ENCODE results near the gene DDOST. TPM values are rescaled to one million over a fixed set of nuclear protein-coding genes. Genes with fewer than 3 reads are reported as not detected.
A peak's percentile ranks its signal among the peaks of the same experiment; 100 is the strongest.

DDOST gene
- total RNA-seq (121 TPM), polyA plus RNA-seq (93.0 TPM)
- long read RNA-seq, donor 1, transcript DDOST-202 (11 exons, 2,126 nt): major isoform, 10 of 10 reads
- long read RNA-seq, donor 1, partial matches to known transcripts: 0 of 10 reads
- long read RNA-seq, donor 1, other reads (novel, unspliced or antisense): 0 of 10 reads
- long read RNA-seq, donor 2, transcript DDOST-202 (11 exons, 2,126 nt): major isoform, 100 of 108 reads
- long read RNA-seq, donor 2, partial matches to known transcripts: 6 of 108 reads
- long read RNA-seq, donor 2, other reads (novel, unspliced or antisense): 0 of 108 reads
- long read RNA-seq, donor 3, transcript DDOST-202 (11 exons, 2,126 nt): major isoform, 93 of 119 reads
- long read RNA-seq, donor 3, partial matches to known transcripts: 23 of 119 reads
- long read RNA-seq, donor 3, other reads (novel, unspliced or antisense): 0 of 119 reads
- long read RNA-seq, donor 4, transcript DDOST-202 (11 exons, 2,126 nt): major isoform, 26 of 26 reads
- long read RNA-seq, donor 4, partial matches to known transcripts: 0 of 26 reads
- long read RNA-seq, donor 4, other reads (novel, unspliced or antisense): 0 of 26 reads
- long read RNA-seq, donor 5, transcript DDOST-202 (11 exons, 2,126 nt): major isoform, 107 of 138 reads
- long read RNA-seq, donor 5, partial matches to known transcripts: 27 of 138 reads
- long read RNA-seq, donor 5, other reads (novel, unspliced or antisense): 0 of 138 reads
- long read RNA-seq, donor 6, transcript DDOST-202 (11 exons, 2,126 nt): major isoform, 57 of 76 reads
- long read RNA-seq, donor 6, partial matches to known transcripts: 18 of 76 reads
- long read RNA-seq, donor 6, other reads (novel, unspliced or antisense): 0 of 76 reads
- long read RNA-seq, donor 7, transcript DDOST-202 (11 exons, 2,126 nt): major isoform, 54 of 61 reads
- long read RNA-seq, donor 7, partial matches to known transcripts: 5 of 61 reads
- long read RNA-seq, donor 7, other reads (novel, unspliced or antisense): 0 of 61 reads
- long read RNA-seq, donor 8, transcript DDOST-202 (11 exons, 2,126 nt): major isoform, 15 of 22 reads
- long read RNA-seq, donor 8, partial matches to known transcripts: 6 of 22 reads
- long read RNA-seq, donor 8, other reads (novel, unspliced or antisense): 0 of 22 reads
- long read RNA-seq, donor 9, transcript DDOST-202 (11 exons, 2,126 nt): major isoform, 38 of 39 reads
- long read RNA-seq, donor 9, partial matches to known transcripts: 0 of 39 reads
- long read RNA-seq, donor 9, other reads (novel, unspliced or antisense): 0 of 39 reads
- long read RNA-seq, donor 10, transcript DDOST-202 (11 exons, 2,126 nt): major isoform, 35 of 35 reads
- long read RNA-seq, donor 10, partial matches to known transcripts: 0 of 35 reads
- long read RNA-seq, donor 10, other reads (novel, unspliced or antisense): 0 of 35 reads

DNA sequence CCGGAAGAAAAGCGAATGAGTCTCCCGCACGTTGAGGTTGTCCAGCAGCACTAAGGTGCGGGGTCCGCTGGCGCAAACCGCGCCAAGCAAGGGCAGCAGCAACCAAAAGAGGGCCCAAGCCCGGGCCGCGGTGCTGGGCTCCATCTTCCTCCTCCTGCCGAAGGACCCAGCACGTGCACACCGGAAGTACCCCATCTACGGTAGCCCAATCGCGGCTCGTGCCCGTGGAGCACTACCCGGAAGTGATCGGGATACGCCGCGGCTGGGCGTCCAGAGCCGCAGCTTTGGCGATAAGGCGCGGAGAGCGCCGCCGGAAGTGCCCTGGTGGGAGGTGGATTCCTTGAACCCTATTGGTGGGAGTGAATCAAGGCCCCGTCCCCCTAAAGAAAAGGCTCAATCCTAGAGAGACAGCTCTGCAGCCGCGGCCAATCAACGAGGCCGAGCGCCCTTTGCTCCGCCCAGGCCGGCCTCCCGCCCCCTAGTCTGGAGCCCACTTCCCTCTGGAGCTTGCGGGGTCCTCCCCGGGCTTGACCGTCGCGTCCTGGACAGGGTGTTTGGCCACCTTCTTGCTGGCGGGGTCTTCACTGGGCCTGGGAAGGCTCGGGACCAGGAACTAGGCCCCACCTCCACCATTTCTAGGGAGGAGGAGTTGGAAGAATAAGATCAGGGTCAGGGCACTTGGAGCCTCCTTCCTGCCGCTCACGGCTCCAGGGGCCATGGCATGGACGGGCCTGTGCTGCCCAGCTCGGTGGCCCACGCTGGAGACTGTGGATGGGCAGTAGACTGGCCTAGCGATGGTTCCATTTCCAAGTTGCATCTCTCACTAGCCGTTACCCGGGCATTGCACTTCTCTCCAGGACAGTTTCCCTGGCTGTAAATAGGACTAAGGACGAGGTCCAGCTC lies at the start of gene DDOST:
Gene DDOST (minus strand): TSS at position 163 of the 903 bp plus-strand sequence. CDS start 19 bp downstream, at position 144.
- DNase-seq (ENCODE audit: low read depth in 6 of 9, low spot score in 9 of 9): peak; percentile 84 to 97 (median 92)
- Histone ChIP-seq H3K27ac (ENCODE audit: low read depth in 1 of 2, low read length in 1 of 2) (peak within 1 kb of the TSS; percentile 48 to 57), H3K4me3 (ENCODE audit: low read length in 2 of 2) (peak within 1 kb of the TSS; percentile 51 to 92), H3K36me3 (ENCODE audit: control insufficient read depth in 2 of 2, insufficient read depth in 2 of 2, low read length in 1 of 2) (peaks cover 18 to 25% of the 10 kb centered on the region in 2 donors), H3K27me3 (ENCODE audit: control insufficient read depth in 2 of 2, insufficient read depth in 1 of 2, low read length in 1 of 2) (no peaks in the 10 kb centered on the region), H3K4me1 (ENCODE audit: control insufficient read depth in 2 of 2, insufficient read depth in 2 of 2, low read length in 2 of 2) (peaks cover 14 to 21% of the 10 kb centered on the region in 2 donors), H3K9me3 (ENCODE audit: control insufficient read depth in 2 of 2, insufficient read depth in 1 of 2, low read length in 1 of 2) (no peaks in the 10 kb centered on the region)
- WGBS: 2% methylated on average over 58 of the region's 58 CpGs

DNA sequence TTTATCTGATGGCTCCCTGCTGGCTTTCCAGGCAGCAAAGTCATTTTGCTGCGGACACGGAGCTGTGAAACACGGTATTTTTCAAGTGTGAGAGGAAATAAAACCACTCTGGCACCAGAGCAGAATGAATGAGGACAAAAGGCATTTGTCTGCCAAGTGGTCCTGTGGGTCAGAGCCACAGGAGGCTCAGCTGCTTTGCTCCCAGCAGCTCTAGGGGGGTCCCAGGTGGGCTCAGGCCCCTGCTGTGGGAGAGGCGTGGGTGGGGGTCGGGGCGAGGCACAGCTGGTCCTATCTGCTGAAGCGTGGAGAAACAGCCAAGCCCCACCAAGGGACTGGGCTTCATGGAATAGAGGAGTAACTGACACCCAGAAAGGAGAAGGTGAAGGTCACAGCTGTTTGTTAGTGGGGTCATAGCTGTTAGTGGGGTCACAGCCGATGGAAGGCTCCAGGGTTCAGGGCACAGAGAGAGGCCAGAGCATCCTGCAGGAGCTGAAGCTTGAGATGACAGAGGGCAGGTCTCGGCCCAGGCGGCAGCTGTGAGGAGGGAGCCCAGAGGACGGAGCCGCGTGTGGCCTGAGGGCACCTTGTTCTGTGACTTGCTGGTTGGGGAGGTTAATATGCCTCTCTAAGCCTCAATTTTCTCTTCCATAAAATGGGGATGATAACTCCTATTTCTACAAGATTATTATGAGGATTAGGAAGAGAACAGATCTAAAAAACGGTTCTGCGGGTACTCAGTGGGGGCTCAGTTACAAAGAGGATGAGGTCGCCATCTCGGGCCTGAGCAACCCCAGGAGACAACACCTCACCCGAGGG lies 49.5 kb upstream of the DDOST start:
- Histone ChIP-seq H3K36me3 (ENCODE audit: control insufficient read depth in 2 of 2, insufficient read depth in 2 of 2, low read length in 1 of 2) (no peaks in the 10 kb centered on the region), H3K27ac (ENCODE audit: low read depth in 1 of 2, low read length in 1 of 2) (no peak overlapping the region), H3K4me3 (ENCODE audit: low read length in 2 of 2) (no peak overlapping the region), H3K9me3 (ENCODE audit: control insufficient read depth in 2 of 2, insufficient read depth in 1 of 2, low read length in 1 of 2) (peaks cover 0 to 3% of the 10 kb centered on the region in 2 donors), H3K4me1 (ENCODE audit: control insufficient read depth in 2 of 2, insufficient read depth in 2 of 2, low read length in 2 of 2) (no peaks in the 10 kb centered on the region), H3K27me3 (ENCODE audit: control insufficient read depth in 2 of 2, insufficient read depth in 1 of 2, low read length in 1 of 2) (peaks cover 0 to 6% of the 10 kb centered on the region in 2 donors)
- DNase-seq (ENCODE audit: low read depth in 6 of 9, low spot score in 9 of 9): no peak
- 84% methylated on average over 18 of the region's 18 CpGs for WGBS

DNA sequence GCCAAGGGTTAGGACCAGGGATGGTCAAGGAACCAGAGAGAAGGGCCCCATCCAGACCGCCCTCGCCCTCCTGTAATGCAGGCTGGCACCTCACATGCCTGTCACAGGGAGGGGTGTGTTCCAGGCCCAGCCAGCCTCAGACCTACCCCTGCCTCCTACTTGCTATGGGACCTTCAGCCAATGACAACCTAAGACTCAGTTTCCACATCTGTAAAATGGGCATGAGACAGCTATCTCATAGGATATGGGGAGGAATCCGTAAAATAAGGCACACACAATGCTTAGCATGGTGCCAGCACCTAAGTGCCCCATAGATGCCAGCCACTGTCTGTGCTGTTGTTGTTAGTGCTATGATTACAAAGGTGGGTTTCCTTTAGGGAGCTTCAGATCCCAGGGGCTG lies 48.7 kb upstream of the DDOST start:
- Histone ChIP-seq H3K4me3 (ENCODE audit: low read length in 2 of 2) (no peak overlapping the region), H3K27ac (ENCODE audit: low read depth in 1 of 2, low read length in 1 of 2) (no peak overlapping the region), H3K27me3 (ENCODE audit: control insufficient read depth in 2 of 2, insufficient read depth in 1 of 2, low read length in 1 of 2) (no peaks in the 10 kb centered on the region), H3K4me1 (ENCODE audit: control insufficient read depth in 2 of 2, insufficient read depth in 2 of 2, low read length in 2 of 2) (no peaks in the 10 kb centered on the region), H3K36me3 (ENCODE audit: control insufficient read depth in 2 of 2, insufficient read depth in 2 of 2, low read length in 1 of 2) (no peaks in the 10 kb centered on the region), H3K9me3 (ENCODE audit: control insufficient read depth in 2 of 2, insufficient read depth in 1 of 2, low read length in 1 of 2) (peaks cover 0 to 3% of the 10 kb centered on the region in 2 donors)
- WGBS: over 99% methylated on average over 3 of the region's 3 CpGs
- no peak for DNase-seq (ENCODE audit: low read depth in 6 of 9, low spot score in 9 of 9)

DNA sequence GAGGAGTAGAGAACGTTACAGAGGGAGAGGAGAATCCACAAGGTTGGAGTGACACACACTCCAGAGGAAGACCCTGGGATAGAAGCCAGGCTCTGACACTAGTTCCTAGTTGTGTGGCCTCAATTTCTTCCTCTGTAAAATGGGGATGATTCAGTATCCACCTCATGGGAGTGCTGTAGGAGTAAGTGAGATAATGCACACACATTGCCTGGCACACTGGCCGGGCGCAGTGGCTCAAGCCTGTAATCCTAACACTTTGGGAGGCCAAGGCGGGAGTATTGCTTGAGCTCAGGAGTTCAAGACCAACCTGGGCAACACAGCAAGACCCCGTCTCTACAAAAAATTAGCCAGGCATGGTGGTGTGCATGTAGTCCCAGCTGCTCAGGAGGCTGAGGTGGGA lies 47.7 kb upstream of the DDOST start:
- DNase-seq (ENCODE audit: low read depth in 6 of 9, low spot score in 9 of 9): no peak
- Histone ChIP-seq H3K4me3 (ENCODE audit: low read length in 2 of 2) (no peak overlapping the region), H3K27ac (ENCODE audit: low read depth in 1 of 2, low read length in 1 of 2) (no peak overlapping the region), H3K36me3 (ENCODE audit: control insufficient read depth in 2 of 2, insufficient read depth in 2 of 2, low read length in 1 of 2) (no peaks in the 10 kb centered on the region), H3K9me3 (ENCODE audit: control insufficient read depth in 2 of 2, insufficient read depth in 1 of 2, low read length in 1 of 2) (peaks cover 0 to 3% of the 10 kb centered on the region in 2 donors), H3K4me1 (ENCODE audit: control insufficient read depth in 2 of 2, insufficient read depth in 2 of 2, low read length in 2 of 2) (no peaks in the 10 kb centered on the region), H3K27me3 (ENCODE audit: control insufficient read depth in 2 of 2, insufficient read depth in 1 of 2, low read length in 1 of 2) (no peaks in the 10 kb centered on the region)
- 84% methylated on average over 5 of the region's 5 CpGs for WGBS

DNA sequence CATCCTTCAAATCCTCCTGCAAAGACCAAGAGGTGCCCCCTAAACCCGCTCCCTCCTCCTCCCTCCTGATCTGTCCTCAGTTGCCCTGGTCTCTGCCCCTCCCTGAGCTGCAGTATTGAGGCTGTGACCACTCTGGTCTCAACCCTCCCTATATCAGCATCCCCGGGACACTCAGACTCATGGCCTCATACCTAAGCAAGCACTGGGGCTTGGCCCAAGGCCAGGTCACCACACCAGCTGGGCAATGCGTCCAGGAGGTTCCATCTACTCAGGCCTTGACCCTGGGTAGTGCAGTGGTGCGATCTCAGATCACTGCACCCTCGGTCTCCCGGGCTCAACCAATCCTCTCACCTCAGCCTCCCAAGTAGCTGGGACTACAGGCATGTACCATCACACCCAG lies 46.9 kb upstream of the DDOST start:
- H3K9me3 ChIP-seq (ENCODE audit: control insufficient read depth in 2 of 2, insufficient read depth in 1 of 2, low read length in 1 of 2): peaks cover 0 to 3% of the 10 kb centered on the region in 2 donors
- WGBS: 94% methylated on average over 6 of the region's 6 CpGs
- H3K27ac ChIP-seq (ENCODE audit: low read depth in 1 of 2, low read length in 1 of 2): no peak overlapping the region
- H3K4me3 ChIP-seq (ENCODE audit: low read length in 2 of 2): no peak overlapping the region
- H3K27me3 ChIP-seq (ENCODE audit: control insufficient read depth in 2 of 2, insufficient read depth in 1 of 2, low read length in 1 of 2): no peaks in the 10 kb centered on the region
- H3K4me1 ChIP-seq (ENCODE audit: control insufficient read depth in 2 of 2, insufficient read depth in 2 of 2, low read length in 2 of 2): no peaks in the 10 kb centered on the region
- DNase-seq (ENCODE audit: low read depth in 6 of 9, low spot score in 9 of 9): no peak
- no peaks in the 10 kb centered on the region for H3K36me3 ChIP-seq (ENCODE audit: control insufficient read depth in 2 of 2, insufficient read depth in 2 of 2, low read length in 1 of 2)

DNA sequence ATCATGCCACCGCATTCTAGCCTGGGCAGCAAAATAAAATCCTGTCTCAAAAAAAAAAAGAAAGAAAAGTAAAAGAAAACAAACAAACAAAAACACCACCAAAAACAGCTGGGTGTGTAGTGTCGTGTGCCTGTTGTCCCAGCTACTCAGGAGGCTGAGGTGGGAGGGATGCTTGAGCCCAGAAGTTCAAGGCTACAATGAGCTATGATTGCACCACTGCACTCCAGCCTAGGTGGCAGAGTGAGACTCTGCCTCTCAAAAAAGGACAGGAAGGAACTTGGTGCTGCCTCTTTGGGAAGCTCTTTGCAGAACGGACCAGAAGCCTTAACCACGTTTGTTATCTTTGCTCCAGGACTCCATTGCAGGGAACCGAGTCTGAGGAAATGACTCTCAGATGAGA lies 45.7 kb upstream of the DDOST start:
- H3K27ac ChIP-seq (ENCODE audit: low read depth in 1 of 2, low read length in 1 of 2): no peak overlapping the region

DNA sequence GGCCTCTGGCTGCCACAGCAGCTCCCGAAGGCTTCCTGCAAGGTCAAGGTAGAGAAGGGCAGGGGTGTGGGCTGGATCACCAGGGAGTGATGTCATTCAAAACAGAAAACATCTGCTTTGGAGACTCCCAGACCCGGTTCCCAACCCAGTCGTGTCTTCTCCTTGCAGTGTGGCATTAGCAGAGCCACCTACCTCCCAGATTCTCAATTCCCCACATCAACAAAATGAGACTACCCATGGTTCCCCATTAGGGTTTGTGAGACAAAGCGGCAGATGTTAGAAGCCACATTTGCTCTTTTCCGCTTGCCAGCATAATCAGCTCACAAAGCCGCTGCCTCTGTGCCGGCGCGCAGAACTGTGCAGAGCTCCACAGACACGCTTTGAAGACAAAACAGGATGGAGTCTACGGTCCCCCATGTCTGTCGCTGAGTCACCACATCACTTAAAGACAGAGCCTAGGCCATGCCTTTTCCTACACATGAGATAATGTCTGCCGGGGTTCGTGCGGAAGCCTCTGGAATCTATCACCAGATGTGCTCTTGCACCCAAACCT lies 44.1 kb upstream of the DDOST start:
- H3K4me3 ChIP-seq (ENCODE audit: low read length in 2 of 2): no peak overlapping the region
- H3K36me3 ChIP-seq (ENCODE audit: control insufficient read depth in 2 of 2, insufficient read depth in 2 of 2, low read length in 1 of 2): no peaks in the 10 kb centered on the region
- H3K27me3 ChIP-seq (ENCODE audit: control insufficient read depth in 2 of 2, insufficient read depth in 1 of 2, low read length in 1 of 2): no peaks in the 10 kb centered on the region
- H3K9me3 ChIP-seq (ENCODE audit: control insufficient read depth in 2 of 2, insufficient read depth in 1 of 2, low read length in 1 of 2): peaks cover 0 to 3% of the 10 kb centered on the region in 2 donors
- WGBS: 93% methylated on average over 15 of the region's 15 CpGs
- no peaks in the 10 kb centered on the region for H3K4me1 ChIP-seq (ENCODE audit: control insufficient read depth in 2 of 2, insufficient read depth in 2 of 2, low read length in 2 of 2)
- no peak overlapping the region for H3K27ac ChIP-seq (ENCODE audit: low read depth in 1 of 2, low read length in 1 of 2)
- peak in 1 of 9 donors; percentile 28 for DNase-seq (ENCODE audit: low read depth in 6 of 9, low spot score in 9 of 9)

More for the DNA sequence above, 45.7 kb upstream of the DDOST start:
- Histone ChIP-seq H3K4me3 (ENCODE audit: low read length in 2 of 2) (no peak overlapping the region), H3K27me3 (ENCODE audit: control insufficient read depth in 2 of 2, insufficient read depth in 1 of 2, low read length in 1 of 2) (no peaks in the 10 kb centered on the region), H3K9me3 (ENCODE audit: control insufficient read depth in 2 of 2, insufficient read depth in 1 of 2, low read length in 1 of 2) (peaks cover 0 to 3% of the 10 kb centered on the region in 2 donors), H3K36me3 (ENCODE audit: control insufficient read depth in 2 of 2, insufficient read depth in 2 of 2, low read length in 1 of 2) (no peaks in the 10 kb centered on the region), H3K4me1 (ENCODE audit: control insufficient read depth in 2 of 2, insufficient read depth in 2 of 2, low read length in 2 of 2) (no peaks in the 10 kb centered on the region)
- WGBS: 44% methylated on average over 5 of the region's 5 CpGs
- no peak for DNase-seq (ENCODE audit: low read depth in 6 of 9, low spot score in 9 of 9)

Measured in thymus (tissue), 14 donors.